Muscle of back (tissue), 11 donors: ENCODE data around the gene ZBTB46. TPM values are rescaled to one million over a fixed set of nuclear protein-coding genes. Genes with fewer than 3 reads are reported as not detected.

Experiments
- DNase-seq, 3 donors: peaks; one replicate each; pipeline versions ENCODE4 v3.0.0 to v3.0.0-alpha.2; 2013
- polyA plus RNA-seq, 10 donors: library from polyadenylated mRNA; unstranded; fragments of 120-200 nt; gene quantifications; one replicate each; pipeline ENCODE4 v1.2.1, GENCODE V29; 2013; ENCODE audit not compliant: insufficient read length in 10 of 10

Gene ZBTB46
- polyA plus RNA-seq, 10 donors: 12.8 to 17.3 (median 14.8) TPM

- peak in 1 of 3 donors; percentile 30 for DNase-seq
Observed at GRCh38 chr20:63697357-63697867, 133.7 kb downstream of the ZBTB46 start.

DNA sequence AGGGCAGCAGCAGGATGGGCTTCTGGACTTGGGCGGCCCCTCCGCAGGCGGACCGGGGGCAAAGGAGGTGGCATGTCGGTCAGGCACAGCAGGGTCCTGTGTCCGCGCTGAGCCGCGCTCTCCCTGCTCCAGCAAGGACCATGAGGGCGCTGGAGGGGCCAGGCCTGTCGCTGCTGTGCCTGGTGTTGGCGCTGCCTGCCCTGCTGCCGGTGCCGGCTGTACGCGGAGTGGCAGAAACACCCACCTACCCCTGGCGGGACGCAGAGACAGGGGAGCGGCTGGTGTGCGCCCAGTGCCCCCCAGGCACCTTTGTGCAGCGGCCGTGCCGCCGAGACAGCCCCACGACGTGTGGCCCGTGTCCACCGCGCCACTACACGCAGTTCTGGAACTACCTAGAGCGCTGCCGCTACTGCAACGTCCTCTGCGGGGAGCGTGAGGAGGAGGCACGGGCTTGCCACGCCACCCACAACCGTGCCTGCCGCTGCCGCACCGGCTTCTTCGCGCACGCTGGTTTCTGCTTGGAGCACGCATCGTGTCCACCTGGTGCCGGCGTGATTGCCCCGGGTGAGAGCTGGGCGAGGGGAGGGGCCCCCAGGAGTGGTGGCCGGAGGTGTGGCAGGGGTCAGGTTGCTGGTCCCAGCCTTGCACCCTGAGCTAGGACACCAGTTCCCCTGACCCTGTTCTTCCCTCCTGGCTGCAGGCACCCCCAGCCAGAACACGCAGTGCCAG, 134.3 kb downstream of the ZBTB46 start, which contains the start of gene TNFRSF6B:
Gene TNFRSF6B, plus strand, starts transcription at position 25 of the 729 bp plus-strand sequence. Its CDS starts 116 bp downstream, at position 141.
- peak in 1 of 3 donors; percentile 43 for DNase-seq

DNA sequence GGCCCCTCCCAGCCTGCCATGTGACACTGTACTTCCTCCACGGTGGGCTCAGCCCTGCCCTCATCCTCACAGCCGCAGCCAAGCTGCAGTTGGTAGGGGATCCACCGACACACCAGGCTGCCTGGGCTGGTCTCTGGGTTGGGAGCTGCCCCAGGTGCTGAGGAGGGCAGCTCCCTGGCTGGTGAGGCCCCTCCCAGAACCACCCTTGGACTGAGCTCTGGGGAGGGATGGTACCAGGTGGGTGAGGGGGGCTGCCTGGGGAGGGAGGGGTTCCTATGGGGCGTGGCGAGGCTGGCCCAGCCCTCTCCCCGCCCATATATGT, 134.8 kb downstream of the ZBTB46 start:
- peak in 1 of 3 donors; percentile 36 for DNase-seq

- peak in 1 of 3 donors; percentile 24 for DNase-seq
Observed at GRCh38 chr20:63695424-63696305, 135.4 kb downstream of the ZBTB46 start.

- no peak for DNase-seq
Observed at GRCh38 chr20:63694584-63695423, 136.3 kb downstream of the ZBTB46 start.

- DNase-seq: peak in 1 of 3 donors; percentile 40
Observed at GRCh38 chr20:63693733-63694583, 137.1 kb downstream of the ZBTB46 start.

Other genes with a start within 250 kb of the ZBTB46 start
- gene GMEB2, start 204.2 kb downstream of the ZBTB46 start, polyA plus RNA-seq: 1 to 10 TPM; 5.3 to 9.3 (median 7.3) TPM
- 10 to 100 TPM in 9 of 10 donors, 1 to 10 TPM in 1; 8.8 to 37.1 (median 16.1) TPM for gene STMN3, start 177.8 kb downstream of the ZBTB46 start, polyA plus RNA-seq
- 10 to 100 TPM in 7 of 10 donors, 1 to 10 TPM in 3; 6.0 to 17.7 (median 11.1) TPM for gene RTEL1, start 173.0 kb downstream of the ZBTB46 start, polyA plus RNA-seq
- 1 to 10 TPM in 4 of 10 donors, under 1 TPM in 6; 0.22 to 3.0 (median 0.87) TPM for gene TNFRSF6B, start 134.6 kb downstream of the ZBTB46 start, polyA plus RNA-seq
- 10 to 100 TPM; 20.1 to 28.2 (median 25.6) TPM for gene ARFRP1, start 123.3 kb downstream of the ZBTB46 start, polyA plus RNA-seq
- gene ZGPAT, start 123.2 kb downstream of the ZBTB46 start, polyA plus RNA-seq: 10 to 100 TPM; 10.5 to 15.1 (median 12.9) TPM
- 1 to 10 TPM; 1.9 to 9.7 (median 4.5) TPM for gene LIME1, start 94.6 kb downstream of the ZBTB46 start, polyA plus RNA-seq
- 100 to 1,000 TPM in 9 of 10 donors, 10 to 100 TPM in 1; 88.5 to 165 (median 112) TPM for gene SLC2A4RG, start 91.5 kb downstream of the ZBTB46 start, polyA plus RNA-seq
- gene ABHD16B, start 30.2 kb upstream of the ZBTB46 start, polyA plus RNA-seq: not detected
- gene TPD52L2, start 34.0 kb upstream of the ZBTB46 start, polyA plus RNA-seq: 10 to 100 TPM; 65.5 to 85.7 (median 77.4) TPM
- gene DNAJC5, start 63.9 kb upstream of the ZBTB46 start, polyA plus RNA-seq: 10 to 100 TPM; 24.0 to 32.5 (median 29.9) TPM
- 10 to 100 TPM; 28.3 to 58.9 (median 41.3) TPM for gene UCKL1, start 125.2 kb upstream of the ZBTB46 start, polyA plus RNA-seq
- 10 to 100 TPM; 19.3 to 30.6 (median 23.8) TPM for gene ZNF512B, start 138.7 kb upstream of the ZBTB46 start, polyA plus RNA-seq
- 1 to 10 TPM; 2.1 to 4.2 (median 3.0) TPM for gene SAMD10, start 148.4 kb upstream of the ZBTB46 start, polyA plus RNA-seq
- gene PRPF6, start 149.9 kb upstream of the ZBTB46 start, polyA plus RNA-seq: 10 to 100 TPM; 45.9 to 58.2 (median 52.8) TPM
- 1 to 10 TPM in 2 of 10 donors, under 1 TPM in 8; 0.42 to 1.1 (median 0.66) TPM for gene C20orf204, start 204.9 kb upstream of the ZBTB46 start, polyA plus RNA-seq
- 10 to 100 TPM in 7 of 10 donors, 1 to 10 TPM in 3; 7.0 to 16.8 (median 10.7) TPM for gene SOX18, start 218.4 kb upstream of the ZBTB46 start, polyA plus RNA-seq
- gene TCEA2, start 231.9 kb upstream of the ZBTB46 start, polyA plus RNA-seq: 10 to 100 TPM; 38.5 to 50.1 (median 42.5) TPM
- 10 to 100 TPM in 1 of 10 donors, 1 to 10 TPM in 9; 4.4 to 10.2 (median 5.6) TPM for gene RGS19, start 248.3 kb upstream of the ZBTB46 start, polyA plus RNA-seq
- 1 to 10 TPM in 8 of 10 donors, under 1 TPM in 2; 0.71 to 1.8 (median 1.1) TPM for gene OPRL1, start 248.8 kb upstream of the ZBTB46 start, polyA plus RNA-seq